ENCODE results near the gene ALCAM. TPM values are rescaled to one million over a fixed set of nuclear protein-coding genes. Genes with fewer than 3 reads are reported as not detected.

ALCAM gene
- polyA plus RNA-seq, 1 of the 3 experiments (the other 2 are of a cell fraction): 58.3 TPM

GRCh38 chr3:105353485-105354161 lies 13.1 kb upstream of the ALCAM start:
- H3K4me1 ChIP-seq (ENCODE audit: control insufficient read depth in 1 of 2, insufficient read depth in 2 of 2, low read depth in 1 of 2, low read length in 1 of 2): peaks cover 28 to 32% of the 10 kb centered on the region in 2 experiments; a peak in 3 of 4 replicates
- H3K9ac ChIP-seq: no peak overlapping the region
- no peak for DNase-seq
- no peaks in the 10 kb centered on the region for H3K9me2 ChIP-seq
- no peaks in the 10 kb centered on the region for H3K9me3 ChIP-seq
- H3K36me3 ChIP-seq (replicated peaks in 1 of 2; ENCODE audit: control insufficient read depth in 1 of 2, insufficient read depth in 2 of 2, low read length in 1 of 2): no peaks in the 10 kb centered on the region
- no peaks in the 10 kb centered on the region for H4K20me1 ChIP-seq (ENCODE audit: insufficient read depth)
- no peak for TF ChIP-seq TAF1 (IDR thresholded peaks at IDR 0.05; ENCODE audit: borderline replicate concordance, low read depth, low read length)
- TF ChIP-seq RCOR1 (IDR thresholded peaks at IDR 0.05; ENCODE audit: low read length): no peak
- TF ChIP-seq TCF12 (IDR thresholded peaks at IDR 0.05): no peak
- TF ChIP-seq CHD2 (IDR thresholded peaks at IDR 0.05; ENCODE audit: low read length, partially characterized antibody): no peak
- TF ChIP-seq ZBTB33 (IDR thresholded peaks at IDR 0.05; ENCODE audit: borderline replicate concordance, low read depth): no peak
- no peak for TF ChIP-seq GATA2 (CRISPR knock-in tag; IDR thresholded peaks at IDR 0.05)
- TF ChIP-seq SMC3 (IDR thresholded peaks at IDR 0.05; ENCODE audit: low read depth, low read length): no peak
- no peak for TF ChIP-seq MAX (IDR thresholded peaks at IDR 0.05; ENCODE audit: low read depth)
- no peak for TF ChIP-seq POLR2AphosphoS5 (IDR thresholded peaks at IDR 0.05; ENCODE audit: low read depth, low read length)
- no peak for TF ChIP-seq RFX5 (IDR thresholded peaks at IDR 0.05; ENCODE audit: low read length)
- TF ChIP-seq JUND (IDR thresholded peaks at IDR 0.05): no peak
- TF ChIP-seq REST (IDR thresholded peaks at IDR 0.05; ENCODE audit: low read depth, low read length): no peak
- no peak for TF ChIP-seq RXRA (IDR thresholded peaks at IDR 0.05; ENCODE audit: borderline replicate concordance, low read depth)
- no peak for TF ChIP-seq NRF1 (IDR thresholded peaks at IDR 0.05; ENCODE audit: low read depth, low read length)
- TF ChIP-seq FOSL2 (IDR thresholded peaks at IDR 0.05; ENCODE audit: borderline replicate concordance, low read depth): no peak
- no peak for TF ChIP-seq USF2 (IDR thresholded peaks at IDR 0.05; ENCODE audit: borderline replicate concordance, low read depth, low read length)
- TF ChIP-seq CTCF (IDR thresholded peaks at IDR 0.05): no peak
- TF ChIP-seq ELF1 (IDR thresholded peaks at IDR 0.05): no peak
- TF ChIP-seq EP300 (IDR thresholded peaks at IDR 0.05; ENCODE audit: borderline replicate concordance in 1 of 2, low read depth in 1 of 2, low read length in 1 of 2): no peak
- no peaks in the 10 kb centered on the region for H3K79me2 ChIP-seq (ENCODE audit: insufficient read depth)
- no peaks in the 10 kb centered on the region for H3K27me3 ChIP-seq (ENCODE audit: insufficient read depth)
- no peak overlapping the region; a peak in 2 of 4 replicates for H3K27ac ChIP-seq (ENCODE audit: low read depth in 2 of 2, low read length in 1 of 2)
- no peak overlapping the region for H2AFZ ChIP-seq (ENCODE audit: low read depth)
- ChIA-PET CTCF (interaction anchor here (0.7 kb wide), 1 partner anchor 757 kb away, joined by 3 read pairs; no protein-coding TSS in a partner anchor), POLR2A (no interaction called here)
- no peak overlapping the region for H3K4me2 ChIP-seq
- H3F3A ChIP-seq (replicated peaks; ENCODE audit: insufficient read depth): peaks cover 11% of the 10 kb centered on the region
- 94% methylated on average over 35 of the region's 37 CpGs for WGBS (ENCODE audit: low lambda C conversion rate)
- no peak overlapping the region; a peak in 1 of 4 replicates for H3K4me3 ChIP-seq (ENCODE audit: low read depth in 2 of 2, low read length in 1 of 2)

All from SK-N-SH (cell line).